ENCODE results near the gene NLK. TPM values are rescaled to one million over a fixed set of nuclear protein-coding genes. Genes with fewer than 3 reads are reported as not detected.

NLK gene
- total and polyA plus RNA-seq, 2 donors (not counting 3 experiments of a cell fraction or from before 2014, with no cell fraction given), result 23.8 to 34.2 TPM

DNA sequence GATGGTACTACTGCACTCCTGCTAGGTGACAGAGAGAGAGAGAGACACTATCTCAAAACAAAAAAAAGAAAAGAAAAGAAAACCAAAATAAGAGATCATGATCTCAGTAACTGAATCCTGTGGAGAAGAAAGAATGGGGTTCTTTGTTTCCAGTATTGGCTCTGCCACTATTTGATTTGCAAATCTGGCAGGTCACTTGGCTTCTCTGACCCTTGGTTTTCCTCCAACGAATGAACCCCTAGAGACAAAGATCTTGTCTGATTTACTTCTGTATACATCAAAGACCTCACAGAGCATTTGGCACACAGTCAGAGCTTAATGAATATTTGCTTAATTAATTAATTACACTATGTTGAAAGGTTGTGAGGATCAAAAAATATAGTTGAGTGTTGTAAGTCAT, 47.9 kb upstream of the NLK start:
- dilution Hi-C loops (cut with MboI; ENCODE audit: extremely low pct_ligation_motif_present, low sequenced_read_pairs) (no loop called here), intact Hi-C loops (cut with micrococcal nuclease) (no loop called here)
- Histone ChIP-seq H3K27ac (ENCODE audit: insufficient read depth, low read depth, low read length) (no peak overlapping the region), H3K4me1 (ENCODE audit: control insufficient read depth, extremely low read depth, insufficient read depth, low read length) (peaks cover 6% of the 10 kb centered on the region), H3K4me3 (replicated peaks in 1 of 3; ENCODE audit: insufficient read depth in 1 of 3, low read depth in 1 of 3, low read length in 3 of 3) (no peak overlapping the region), H3K27me3 (ENCODE audit: control insufficient read depth in 2 of 2, insufficient read depth in 2 of 2, low read length in 2 of 2) (no peaks in the 10 kb centered on the region), H3K79me2 (ENCODE audit: control insufficient read depth, insufficient read depth, low read length) (no peaks in the 10 kb centered on the region), H3K9ac (replicated peaks; ENCODE audit: extremely low read depth, insufficient read depth, low read length) (no peak overlapping the region), H2AFZ (ENCODE audit: low read depth, low read length) (no peak overlapping the region), H3K9me3 (replicated peaks; ENCODE audit: control insufficient read depth, insufficient read depth, low read length) (no peaks in the 10 kb centered on the region), H3K9me1 (replicated peaks; ENCODE audit: control insufficient read depth, extremely low read depth, insufficient read depth, low read length) (no peaks in the 10 kb centered on the region), H3K36me3 (ENCODE audit: control insufficient read depth in 2 of 2, extremely low read depth in 1 of 2, insufficient read depth in 2 of 2, low read length in 2 of 2) (no peaks in the 10 kb centered on the region), H4K20me1 (replicated peaks; ENCODE audit: control insufficient read depth, extremely low read depth, insufficient read depth, low read length) (no peaks in the 10 kb centered on the region), H3K4me2 (ENCODE audit: insufficient read depth, low read length) (no peak overlapping the region)
- ChIA-PET POLR2A (no interaction called here), CTCF (interaction anchor here (1.1 kb wide), 1 partner anchor 9 kb away, joined by 4 read pairs; no protein-coding TSS in a partner anchor)
- TF ChIP-seq FOS (IDR thresholded peaks at IDR 0.05; ENCODE audit: borderline replicate concordance, insufficient read depth, low read length) (no peak), JUN (IDR thresholded peaks at IDR 0.05; ENCODE audit: borderline replicate concordance, insufficient read depth, insufficient read length, low read depth) (no peak), EZH2 (IDR thresholded peaks at IDR 0.05; ENCODE audit: borderline replicate concordance, low read depth, low read length, severe bottlenecking) (no peak), POLR2A (IDR thresholded peaks at IDR 0.05; ENCODE audit: low read depth, low read length) (no peak), GATA2 (IDR thresholded peaks at IDR 0.05; ENCODE audit: insufficient read depth, insufficient read length, low read depth, low read length) (no peak), MYC (IDR thresholded peaks at IDR 0.05; ENCODE audit: low read depth, low read length) (no peak), POLR2AphosphoS5 (IDR thresholded peaks at IDR 0.05; ENCODE audit: insufficient read depth, low read depth, low read length) (no peak)
- TF ChIP-seq, protein P1, sequence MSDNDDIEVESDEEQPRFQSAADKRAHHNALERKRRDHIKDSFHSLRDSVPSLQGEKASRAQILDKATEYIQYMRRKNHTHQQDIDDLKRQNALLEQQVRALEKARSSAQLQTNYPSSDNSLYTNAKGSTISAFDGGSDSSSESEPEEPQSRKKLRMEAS (IDR thresholded peaks at IDR 0.05; ENCODE audit: insufficient read depth, insufficient read length), result no peak
- TF ChIP-seq, protein P2, sequence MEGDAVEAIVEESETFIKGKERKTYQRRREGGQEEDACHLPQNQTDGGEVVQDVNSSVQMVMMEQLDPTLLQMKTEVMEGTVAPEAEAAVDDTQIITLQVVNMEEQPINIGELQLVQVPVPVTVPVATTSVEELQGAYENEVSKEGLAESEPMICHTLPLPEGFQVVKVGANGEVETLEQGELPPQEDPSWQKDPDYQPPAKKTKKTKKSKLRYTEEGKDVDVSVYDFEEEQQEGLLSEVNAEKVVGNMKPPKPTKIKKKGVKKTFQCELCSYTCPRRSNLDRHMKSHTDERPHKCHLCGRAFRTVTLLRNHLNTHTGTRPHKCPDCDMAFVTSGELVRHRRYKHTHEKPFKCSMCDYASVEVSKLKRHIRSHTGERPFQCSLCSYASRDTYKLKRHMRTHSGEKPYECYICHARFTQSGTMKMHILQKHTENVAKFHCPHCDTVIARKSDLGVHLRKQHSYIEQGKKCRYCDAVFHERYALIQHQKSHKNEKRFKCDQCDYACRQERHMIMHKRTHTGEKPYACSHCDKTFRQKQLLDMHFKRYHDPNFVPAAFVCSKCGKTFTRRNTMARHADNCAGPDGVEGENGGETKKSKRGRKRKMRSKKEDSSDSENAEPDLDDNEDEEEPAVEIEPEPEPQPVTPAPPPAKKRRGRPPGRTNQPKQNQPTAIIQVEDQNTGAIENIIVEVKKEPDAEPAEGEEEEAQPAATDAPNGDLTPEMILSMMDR (IDR thresholded peaks at IDR 0.05; ENCODE audit: extremely low read depth in 1 of 2, insufficient read depth in 1 of 2, low read depth in 1 of 2, low read length in 2 of 2), result no peak
- DNase-seq (ENCODE audit: low read depth, low spot score) (no peak), FAIRE-seq (no peak)
- no TSS peak for BruUV-seq (replicated peaks)

Data from endothelial cell of umbilical vein (primary cell).